Nephron progenitor cell (in vitro differentiated cells): ENCODE data around the gene PTGIS.

ENCODE experiments used
- DNase-seq: peaks from one replicate; pipeline ENCODE4 v3.0.0; 2021
- H3K27ac Mint-ChIP-seq: 2 replicates; pipeline ENCODE4 v1.8.0; 2021; ENCODE audit warnings: mild to moderate bottlenecking, moderate library complexity, mixed read lengths
- H3K27me3 Mint-ChIP-seq: 2 replicates; pipeline ENCODE4 v1.8.0; 2021; ENCODE audit warnings: mild to moderate bottlenecking, low read depth, mixed read lengths; ENCODE audit not compliant: poor library complexity
- H3K36me3 Mint-ChIP-seq: 2 replicates; pipeline ENCODE4 v1.8.0; 2021; ENCODE audit warnings: low read depth, mixed read lengths
- H3K4me1 Mint-ChIP-seq: 2 replicates; pipeline ENCODE4 v1.8.0; 2021; ENCODE audit warnings: mixed read lengths
- H3K4me3 Mint-ChIP-seq: 2 replicates; pipeline ENCODE4 v1.8.0; 2021; ENCODE audit warnings: mild to moderate bottlenecking, moderate library complexity, mixed read lengths
- H3K9me3 Mint-ChIP-seq: 2 replicates; pipeline ENCODE4 v1.8.0; 2021; ENCODE audit warnings: mild to moderate bottlenecking, moderate library complexity, mixed read lengths
- TF ChIP-seq, protein P1 (sequence below): fragments of 200-600 bp; sonication (generic); IDR thresholded peaks from 2 replicates; pipeline ENCODE4 v1.5.0; 2021; ENCODE audit warnings: antibody characterized with exemption

Gene PTGIS

GRCh38 chr20:49475292-49476015 lies 92.5 kb downstream of the PTGIS start:
- TF ChIP-seq, protein P1, sequence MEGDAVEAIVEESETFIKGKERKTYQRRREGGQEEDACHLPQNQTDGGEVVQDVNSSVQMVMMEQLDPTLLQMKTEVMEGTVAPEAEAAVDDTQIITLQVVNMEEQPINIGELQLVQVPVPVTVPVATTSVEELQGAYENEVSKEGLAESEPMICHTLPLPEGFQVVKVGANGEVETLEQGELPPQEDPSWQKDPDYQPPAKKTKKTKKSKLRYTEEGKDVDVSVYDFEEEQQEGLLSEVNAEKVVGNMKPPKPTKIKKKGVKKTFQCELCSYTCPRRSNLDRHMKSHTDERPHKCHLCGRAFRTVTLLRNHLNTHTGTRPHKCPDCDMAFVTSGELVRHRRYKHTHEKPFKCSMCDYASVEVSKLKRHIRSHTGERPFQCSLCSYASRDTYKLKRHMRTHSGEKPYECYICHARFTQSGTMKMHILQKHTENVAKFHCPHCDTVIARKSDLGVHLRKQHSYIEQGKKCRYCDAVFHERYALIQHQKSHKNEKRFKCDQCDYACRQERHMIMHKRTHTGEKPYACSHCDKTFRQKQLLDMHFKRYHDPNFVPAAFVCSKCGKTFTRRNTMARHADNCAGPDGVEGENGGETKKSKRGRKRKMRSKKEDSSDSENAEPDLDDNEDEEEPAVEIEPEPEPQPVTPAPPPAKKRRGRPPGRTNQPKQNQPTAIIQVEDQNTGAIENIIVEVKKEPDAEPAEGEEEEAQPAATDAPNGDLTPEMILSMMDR = no peak
- peaks cover 24% of the 10 kb centered on the region for H3K4me1 Mint-ChIP-seq
- no peaks in the 10 kb centered on the region for H3K36me3 Mint-ChIP-seq
- no peak overlapping the region for H3K27ac Mint-ChIP-seq
- H3K9me3 Mint-ChIP-seq = no peaks in the 10 kb centered on the region
- peaks cover 59% of the 10 kb centered on the region for H3K27me3 Mint-ChIP-seq
- no peak for DNase-seq
- H3K4me3 Mint-ChIP-seq = no peak overlapping the region

- H3K27ac Mint-ChIP-seq = no peak overlapping the region
- H3K4me3 Mint-ChIP-seq = no peak overlapping the region
- H3K9me3 Mint-ChIP-seq = no peaks in the 10 kb centered on the region
- TF ChIP-seq, protein P1 = no peak
- no peaks in the 10 kb centered on the region for H3K36me3 Mint-ChIP-seq
- no peak for DNase-seq
- H3K4me1 Mint-ChIP-seq = peaks cover 5% of the 10 kb centered on the region
- peaks cover 52% of the 10 kb centered on the region for H3K27me3 Mint-ChIP-seq
These were observed 96.5 kb downstream of the PTGIS start for GRCh38 chr20:49471397-49471796.

GRCh38 chr20:49470922-49471321 lies 97.0 kb downstream of the PTGIS start:
- no peak overlapping the region for H3K27ac Mint-ChIP-seq
- H3K27me3 Mint-ChIP-seq = peaks cover 49% of the 10 kb centered on the region

DNA sequence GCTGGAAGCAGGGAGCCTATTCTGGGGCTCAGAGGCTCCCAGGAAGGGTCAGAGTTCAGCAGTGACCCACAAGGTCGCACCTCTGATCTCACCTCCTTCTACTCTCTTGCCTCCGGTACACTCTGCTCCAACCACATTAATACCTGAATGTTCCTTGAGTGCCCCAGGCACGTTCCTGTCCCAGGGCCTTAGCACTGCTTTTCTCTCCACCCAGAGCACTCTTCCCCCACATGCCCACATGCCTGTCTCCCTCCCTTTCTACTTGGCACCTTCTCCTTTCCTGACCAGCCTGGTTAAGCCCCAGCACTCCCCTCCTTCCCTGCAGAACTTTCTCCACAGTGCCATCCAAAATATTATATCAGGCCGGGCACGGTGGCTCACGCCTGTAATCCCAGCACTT lies 98.9 kb downstream of the PTGIS start:
- no peak for DNase-seq
- Mint-ChIP-seq H3K4me1 (peaks cover 5% of the 10 kb centered on the region), H3K27me3 (peaks cover 48% of the 10 kb centered on the region), H3K27ac (no peak overlapping the region), H3K36me3 (no peaks in the 10 kb centered on the region), H3K4me3 (no peak overlapping the region), H3K9me3 (no peaks in the 10 kb centered on the region)
- TF ChIP-seq, protein P1 = no peak

More at GRCh38 chr20:49470922-49471321, 97.0 kb downstream of the PTGIS start:
- H3K4me3 Mint-ChIP-seq = no peak overlapping the region
- no peaks in the 10 kb centered on the region for H3K9me3 Mint-ChIP-seq
- DNase-seq = no peak
- H3K4me1 Mint-ChIP-seq = peaks cover 5% of the 10 kb centered on the region
- TF ChIP-seq, protein P1 = no peak
- H3K36me3 Mint-ChIP-seq = no peaks in the 10 kb centered on the region

GRCh38 chr20:49468412-49468811 lies 99.5 kb downstream of the PTGIS start:
- Mint-ChIP-seq H3K4me1 (peaks cover 5% of the 10 kb centered on the region), H3K4me3 (no peak overlapping the region), H3K36me3 (no peaks in the 10 kb centered on the region), H3K9me3 (no peaks in the 10 kb centered on the region), H3K27ac (no peak overlapping the region), H3K27me3 (peaks cover 48% of the 10 kb centered on the region)
- no peak for DNase-seq
- TF ChIP-seq, protein P1 = no peak
